HuH-7.5 (cell line): ENCODE results near the gene SH2D6.
A peak's percentile ranks its signal among the peaks of the same experiment; 100 is the strongest.
"Not testable (repeated sequence)": the region's sequence is repeated elsewhere in the genome, so short reads cannot be mapped to it uniquely, and the experiment has no call there.

ENCODE experiments used
- DNase-seq: peaks from one replicate; pipeline ENCODE4 v3.0.0; 2011; ENCODE audit warnings: low spot score

SH2D6 gene

GRCh38 chr2:85418132-85419008, at the start of gene SH2D6:
SH2D6 (plus strand) TSS chr2:85418714; CDS start chr2:85429466, 10,752 bp downstream.
- DNase-seq: peak; percentile 89

GRCh38 chr2:85368921-85369320, 49.6 kb upstream of the SH2D6 start:
- no peak for DNase-seq

DNA sequence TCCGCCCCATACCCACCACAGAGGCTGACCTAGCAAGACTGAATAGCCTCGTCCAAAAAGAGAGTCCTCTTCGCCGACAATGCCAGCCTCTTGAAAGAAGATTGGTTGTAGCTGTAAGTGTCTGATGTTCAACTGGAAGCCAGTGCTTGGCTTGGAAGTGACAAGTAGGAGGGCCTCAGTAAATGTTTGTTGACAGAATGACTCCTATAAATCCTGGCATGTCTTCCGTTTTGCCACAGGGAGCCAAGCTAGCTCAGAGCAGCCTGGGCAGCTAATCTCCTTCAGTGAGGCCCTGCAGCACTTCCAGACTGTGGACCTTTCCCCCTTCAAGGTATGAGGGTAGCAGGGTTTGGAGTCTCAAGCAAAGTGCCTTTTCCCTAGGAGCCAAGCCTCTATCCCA, 49.0 kb upstream of the SH2D6 start:
- no peak for DNase-seq

DNA sequence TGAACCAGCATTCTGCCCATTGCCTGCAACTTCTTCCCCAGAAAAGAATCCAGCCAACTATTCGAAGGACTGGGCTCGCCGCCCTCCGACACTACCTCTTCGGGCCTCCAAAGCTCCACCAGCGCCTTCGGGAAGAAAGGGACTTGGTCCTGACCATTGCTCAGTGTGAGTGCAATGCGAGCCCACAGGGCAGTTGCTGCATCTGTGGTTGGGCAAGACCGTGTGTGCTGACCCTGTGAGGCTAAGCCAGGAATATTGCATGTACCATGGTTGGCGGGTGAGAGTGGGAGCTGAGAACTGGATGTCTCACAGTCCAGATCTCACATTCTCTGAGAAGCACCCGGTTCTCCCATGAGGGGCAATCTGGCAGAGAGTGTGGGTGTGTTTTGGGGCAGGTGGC, 47.5 kb upstream of the SH2D6 start:
- DNase-seq: no peak

DNA sequence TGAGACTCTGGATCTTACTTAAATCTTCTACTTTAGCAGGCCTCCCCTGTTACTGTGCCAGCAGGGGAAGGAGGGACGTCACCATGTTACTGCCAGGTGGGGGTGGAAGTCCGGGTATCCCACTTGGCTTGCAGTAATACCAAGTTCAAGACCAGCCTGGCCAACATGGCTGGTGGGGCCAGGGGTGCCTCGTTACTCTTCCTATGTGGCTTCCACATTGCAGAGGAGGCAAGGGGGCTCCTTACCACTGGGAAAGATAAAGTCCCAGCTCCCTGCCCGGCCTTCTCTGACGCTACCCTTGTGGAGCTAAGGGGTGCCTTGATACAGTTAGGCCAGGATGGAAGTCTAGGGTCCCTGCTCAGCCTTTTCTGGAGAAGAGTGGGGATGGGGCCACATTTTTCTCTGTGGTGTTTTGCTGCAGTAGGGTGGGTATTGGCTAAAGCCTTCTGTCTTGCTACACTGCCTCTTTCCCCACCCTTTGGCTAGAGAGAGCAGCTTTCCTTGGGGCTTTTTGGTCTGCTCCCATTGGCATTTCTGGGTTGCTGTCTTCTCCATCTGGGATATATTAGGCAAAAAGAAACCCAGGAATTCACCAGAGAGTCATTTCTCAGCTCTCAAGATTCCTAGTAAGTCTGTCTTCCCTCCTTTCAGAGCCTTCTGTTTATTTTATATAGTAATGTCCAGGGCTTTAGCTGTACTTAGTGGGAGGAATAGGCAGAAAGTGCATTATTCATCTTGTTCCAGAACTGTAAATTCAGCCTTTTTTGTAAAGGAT, 42.0 kb upstream of the SH2D6 start:
- no peak for DNase-seq

DNA sequence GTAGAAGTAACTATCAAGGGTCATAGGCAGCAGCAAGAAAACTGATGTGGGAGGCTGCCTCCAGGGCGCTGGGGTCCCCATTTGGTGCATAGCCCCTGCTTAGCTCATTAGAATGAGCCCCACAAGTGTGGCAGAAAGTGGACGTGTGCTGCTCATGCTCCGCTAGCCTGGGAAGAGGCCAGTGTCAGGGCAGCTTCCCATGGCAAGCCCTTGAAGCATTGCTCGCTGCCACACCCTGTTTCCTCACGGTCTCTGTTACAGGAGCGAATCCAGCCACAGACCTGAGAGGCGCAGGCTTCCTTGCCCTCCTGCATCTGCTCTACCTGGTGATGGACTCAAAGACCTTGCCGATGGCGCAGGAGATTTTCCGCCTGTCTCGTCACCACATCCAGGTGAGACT, 41.4 kb upstream of the SH2D6 start:
- no peak for DNase-seq

DNA sequence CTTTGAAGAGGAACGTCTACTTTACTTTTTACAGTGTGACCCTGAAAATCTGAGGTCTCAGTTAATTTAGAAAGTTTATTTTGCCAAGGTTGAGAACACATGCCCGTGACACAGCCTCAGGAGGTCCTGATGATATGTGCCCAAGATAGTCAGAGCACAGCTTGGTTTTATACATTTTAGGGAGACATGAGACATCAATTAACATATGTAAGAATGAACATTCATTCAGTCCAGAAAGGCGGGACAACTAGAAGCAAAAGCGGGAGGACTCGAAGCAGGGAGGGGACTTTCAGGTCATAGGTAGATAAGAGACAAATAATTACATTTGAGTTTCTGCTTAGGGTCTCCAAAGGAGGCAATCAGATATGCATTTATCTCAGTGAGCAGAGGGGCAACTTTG, 40.3 kb upstream of the SH2D6 start:
- no peak for DNase-seq

DNA sequence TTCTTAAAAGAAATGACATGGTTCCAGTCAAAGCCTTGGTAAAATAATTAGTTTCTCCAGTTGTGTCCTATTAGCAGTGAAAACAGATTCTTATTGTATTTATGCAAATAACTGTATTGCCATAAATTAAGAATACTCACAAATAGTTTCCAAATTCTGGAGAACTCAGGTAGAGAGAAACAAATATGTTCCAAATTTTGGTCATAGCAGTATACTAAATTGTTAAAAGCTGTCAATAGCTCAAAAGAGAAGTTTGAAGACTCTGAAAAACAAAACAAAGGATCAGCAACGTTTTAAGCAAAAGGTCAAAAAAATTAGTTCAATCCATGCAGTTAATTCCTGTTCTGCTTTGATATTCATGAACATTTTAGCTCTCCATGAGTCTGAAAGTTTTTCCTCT, 38.5 kb upstream of the SH2D6 start:
- DNase-seq: no peak

DNA sequence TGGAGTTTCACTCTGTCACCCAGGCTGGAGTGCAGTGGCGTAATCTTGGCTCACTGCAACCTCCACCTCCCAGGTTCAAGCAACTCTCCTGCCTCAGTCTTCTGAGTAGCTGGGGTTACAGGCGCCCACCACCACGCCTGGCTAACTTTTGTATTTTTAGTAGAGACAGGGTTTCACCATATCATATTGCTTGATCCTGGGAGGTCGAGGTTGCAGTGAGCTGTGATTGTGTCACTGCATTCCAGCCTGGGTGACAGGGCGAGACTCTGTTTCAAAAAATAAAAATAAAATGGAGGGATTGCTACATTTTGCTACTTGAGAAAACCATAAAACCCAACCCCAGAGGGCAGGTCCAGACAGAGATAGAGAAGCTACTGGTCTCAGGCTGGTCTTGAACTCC, 35.4 kb upstream of the SH2D6 start:
- DNase-seq: not testable (repeated sequence)

GRCh38 chr2:85383850-85384249, 34.7 kb upstream of the SH2D6 start:
- no peak for DNase-seq

- DNase-seq: no peak
Measured at GRCh38 chr2:85385746-85386145, 32.8 kb upstream of the SH2D6 start.

- DNase-seq: no peak
Measured at GRCh38 chr2:85387754-85388153, 30.8 kb upstream of the SH2D6 start.

DNA sequence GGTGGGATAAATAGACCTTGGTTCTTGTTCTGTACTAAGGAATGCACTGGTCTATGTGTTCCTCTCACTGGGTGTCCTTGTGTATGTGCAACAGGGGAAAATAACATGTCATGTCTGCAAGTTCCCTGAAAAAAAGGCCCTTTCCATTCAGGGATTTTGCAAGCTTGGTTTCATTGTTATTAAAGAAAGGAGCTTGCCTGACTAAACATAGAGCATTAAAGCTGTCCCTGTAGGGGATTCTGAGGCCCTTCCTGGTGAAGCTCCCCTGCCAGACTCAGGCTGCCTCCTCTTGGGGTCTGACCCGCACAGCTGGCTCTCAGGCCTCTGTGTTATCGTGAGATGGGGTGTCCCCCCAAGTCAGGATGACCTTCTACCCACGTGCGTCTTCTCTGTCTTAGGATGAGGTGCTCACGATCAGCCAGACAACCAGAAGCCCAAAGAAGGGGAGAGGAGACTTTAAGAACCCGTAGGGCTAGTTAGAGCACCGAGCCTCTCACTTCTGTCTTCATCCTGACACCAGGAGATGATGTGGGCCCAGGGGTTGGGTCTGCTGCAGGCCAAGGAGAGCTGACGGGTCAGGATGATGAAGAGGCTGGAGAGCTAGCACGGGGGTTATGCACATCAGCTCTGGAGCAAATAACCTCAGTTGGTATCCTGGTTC, 29.5 kb upstream of the SH2D6 start:
- no peak for DNase-seq

- peak; percentile 62 for DNase-seq
Measured at GRCh38 chr2:85390941-85391669, 27.4 kb upstream of the SH2D6 start.

GRCh38 chr2:85393836-85394235, 24.7 kb upstream of the SH2D6 start:
- no peak for DNase-seq

GRCh38 chr2:85394261-85394681, 24.2 kb upstream of the SH2D6 start:
- DNase-seq: no peak

GRCh38 chr2:85394976-85395375, 23.5 kb upstream of the SH2D6 start:
- DNase-seq: no peak

DNA sequence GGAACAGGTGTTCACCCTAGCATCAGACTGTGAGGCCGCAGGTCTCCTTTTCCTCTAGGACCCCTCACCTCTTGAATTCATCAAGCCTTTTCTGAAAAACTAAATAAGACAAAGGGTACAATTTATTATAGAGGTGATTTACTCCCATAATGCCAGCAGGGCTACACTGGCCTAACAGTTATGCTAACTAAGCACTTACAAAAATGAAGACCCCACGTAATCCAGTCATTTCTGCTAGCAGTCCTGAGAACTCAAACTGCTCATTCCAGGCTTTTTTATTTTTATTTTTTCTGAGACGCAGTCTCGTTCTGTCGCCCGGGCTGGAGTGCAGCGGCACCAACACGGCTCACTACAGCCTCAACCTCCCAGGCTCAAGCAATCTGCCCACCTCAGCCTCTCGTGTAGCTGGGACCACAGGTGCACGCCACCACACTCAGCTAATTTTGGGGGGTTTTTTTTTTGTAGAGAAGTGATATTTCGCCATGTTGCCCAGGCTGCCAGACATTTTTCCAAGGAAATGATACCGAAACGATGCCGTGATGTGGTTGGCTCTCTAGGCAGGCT, 22.5 kb upstream of the SH2D6 start:
- DNase-seq: no peak

GRCh38 chr2:85396531-85397470, 21.7 kb upstream of the SH2D6 start:
- DNase-seq: no peak

- DNase-seq: no peak
Measured at GRCh38 chr2:85397925-85398331, 20.6 kb upstream of the SH2D6 start.
